Sigmoid colon (tissue), 4 donors: ENCODE data around the gene PRKG1.

Experiments used
- POLR2A ChIP-seq, 2 donors: fragments of 450-650 bp; IDR thresholded peaks; one replicate each; pipeline ENCODE4 v1.6.1; 2016; ENCODE audit warnings: antibody characterized with exemption in 2 of 2, mild to moderate bottlenecking in 2 of 2, moderate library complexity in 2 of 2
- POLR2AphosphoS5 ChIP-seq, 4 donors: sonication (generic); formaldehyde crosslinking; IDR thresholded peaks; one replicate each; pipeline ENCODE4 v1.6.1; 2017; ENCODE audit warnings: antibody characterized with exemption in 4 of 4
- TF ChIP-seq, protein P1 (sequence below), 4 experiments: fragments of 450-650 bp in 3 of 4; fragments of 200-600 bp in 1 of 4; IDR thresholded peaks; one replicate each; pipeline ENCODE4 v1.5.1; 2016 to 2019; ENCODE audit warnings: antibody characterized with exemption in 4 of 4, mild to moderate bottlenecking in 3 of 4, moderate library complexity in 2 of 4

GRCh38 chr10:51427758-51428157 is 353.5 kb downstream of the PRKG1 start:
- TF ChIP-seq, protein P1, sequence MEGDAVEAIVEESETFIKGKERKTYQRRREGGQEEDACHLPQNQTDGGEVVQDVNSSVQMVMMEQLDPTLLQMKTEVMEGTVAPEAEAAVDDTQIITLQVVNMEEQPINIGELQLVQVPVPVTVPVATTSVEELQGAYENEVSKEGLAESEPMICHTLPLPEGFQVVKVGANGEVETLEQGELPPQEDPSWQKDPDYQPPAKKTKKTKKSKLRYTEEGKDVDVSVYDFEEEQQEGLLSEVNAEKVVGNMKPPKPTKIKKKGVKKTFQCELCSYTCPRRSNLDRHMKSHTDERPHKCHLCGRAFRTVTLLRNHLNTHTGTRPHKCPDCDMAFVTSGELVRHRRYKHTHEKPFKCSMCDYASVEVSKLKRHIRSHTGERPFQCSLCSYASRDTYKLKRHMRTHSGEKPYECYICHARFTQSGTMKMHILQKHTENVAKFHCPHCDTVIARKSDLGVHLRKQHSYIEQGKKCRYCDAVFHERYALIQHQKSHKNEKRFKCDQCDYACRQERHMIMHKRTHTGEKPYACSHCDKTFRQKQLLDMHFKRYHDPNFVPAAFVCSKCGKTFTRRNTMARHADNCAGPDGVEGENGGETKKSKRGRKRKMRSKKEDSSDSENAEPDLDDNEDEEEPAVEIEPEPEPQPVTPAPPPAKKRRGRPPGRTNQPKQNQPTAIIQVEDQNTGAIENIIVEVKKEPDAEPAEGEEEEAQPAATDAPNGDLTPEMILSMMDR (IDR thresholded peaks at IDR 0.05) = no peak
- TF ChIP-seq POLR2AphosphoS5 (IDR thresholded peaks at IDR 0.05) (no peak), POLR2A (IDR thresholded peaks at IDR 0.05) (no peak)
